ENCODE data around the gene KLHL26.

The KLHL26 gene

GRCh38 chr19:18667531-18668251 is 30.9 kb downstream of the KLHL26 start:
- no peak for DNase-seq (ENCODE audit: low spot score)
- no peak for TF ChIP-seq CTCF (IDR thresholded peaks at IDR 0.05)
- H3K27ac ChIP-seq, result peak overlapping the region in 1 of 2 donors; percentile 31
- no peak overlapping the region for H3K4me3 ChIP-seq

GRCh38 chr19:18668252-18668631 is 31.4 kb downstream of the KLHL26 start:
- no peak overlapping the region for H3K4me3 ChIP-seq
- H3K27ac ChIP-seq, result peak overlapping the region in 1 of 2 donors; percentile 12
- no peak for DNase-seq (ENCODE audit: low spot score)
- TF ChIP-seq CTCF (IDR thresholded peaks at IDR 0.05), result no peak

GRCh38 chr19:18668744-18669523 is 32.1 kb downstream of the KLHL26 start:
- Histone ChIP-seq H3K4me3 (no peak overlapping the region), H3K27ac (peak overlapping the region in 1 of 2 donors; percentile 12)

GRCh38 chr19:18669524-18669817 is 32.6 kb downstream of the KLHL26 start:
- Histone ChIP-seq H3K4me3 (no peak overlapping the region), H3K27ac (peak overlapping the region in 1 of 2 donors; percentile 58)
- TF ChIP-seq CTCF (IDR thresholded peaks at IDR 0.05), result no peak
- no peak for DNase-seq (ENCODE audit: low spot score)

More at GRCh38 chr19:18668744-18669523, 32.1 kb downstream of the KLHL26 start:
- DNase-seq (ENCODE audit: low spot score), result no peak
- TF ChIP-seq CTCF (IDR thresholded peaks at IDR 0.05), result no peak

- Histone ChIP-seq H3K4me3 (no peak overlapping the region), H3K27ac (peak overlapping the region in 1 of 2 donors; percentile 58)
- TF ChIP-seq CTCF (IDR thresholded peaks at IDR 0.05), result no peak
- no peak for DNase-seq (ENCODE audit: low spot score)
These were observed 33.1 kb downstream of the KLHL26 start for GRCh38 chr19:18669883-18670282.

DNA sequence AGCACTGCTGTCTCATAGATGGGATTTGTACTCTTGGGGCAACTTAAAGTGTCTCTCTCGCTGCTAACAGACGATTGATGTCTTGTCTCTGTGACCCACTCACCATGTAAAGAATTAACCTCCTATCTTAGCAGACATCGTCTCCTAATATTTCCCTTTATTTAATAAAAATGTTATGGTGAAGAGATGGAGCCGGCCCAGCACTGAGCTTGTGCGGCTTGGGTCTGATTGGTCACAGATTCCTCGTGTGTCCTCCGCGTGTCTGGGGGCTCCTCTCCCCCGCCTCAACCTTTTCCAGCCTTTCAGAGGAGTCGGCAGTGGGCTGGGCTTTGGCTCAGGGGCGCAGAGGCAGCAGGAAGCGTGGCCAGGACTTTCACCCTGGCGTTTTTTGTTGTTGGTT is 33.5 kb downstream of the KLHL26 start:
- Histone ChIP-seq H3K4me3 (no peak overlapping the region), H3K27ac (peak overlapping the region in 1 of 2 donors; percentile 86)
- DNase-seq (ENCODE audit: low spot score), result no peak
- TF ChIP-seq CTCF (IDR thresholded peaks at IDR 0.05), result no peak
